ENCODE measurements around the gene SLC29A2. TPM values are rescaled to one million over a fixed set of nuclear protein-coding genes. Genes with fewer than 3 reads are reported as not detected.
"Not testable (repeated sequence)": the region's sequence is repeated elsewhere in the genome, so short reads cannot be mapped to it uniquely, and the experiment has no call there.

SLC29A2 gene
- total RNA-seq, 1 experiment from 2014 or later, result 25.5 TPM

DNA sequence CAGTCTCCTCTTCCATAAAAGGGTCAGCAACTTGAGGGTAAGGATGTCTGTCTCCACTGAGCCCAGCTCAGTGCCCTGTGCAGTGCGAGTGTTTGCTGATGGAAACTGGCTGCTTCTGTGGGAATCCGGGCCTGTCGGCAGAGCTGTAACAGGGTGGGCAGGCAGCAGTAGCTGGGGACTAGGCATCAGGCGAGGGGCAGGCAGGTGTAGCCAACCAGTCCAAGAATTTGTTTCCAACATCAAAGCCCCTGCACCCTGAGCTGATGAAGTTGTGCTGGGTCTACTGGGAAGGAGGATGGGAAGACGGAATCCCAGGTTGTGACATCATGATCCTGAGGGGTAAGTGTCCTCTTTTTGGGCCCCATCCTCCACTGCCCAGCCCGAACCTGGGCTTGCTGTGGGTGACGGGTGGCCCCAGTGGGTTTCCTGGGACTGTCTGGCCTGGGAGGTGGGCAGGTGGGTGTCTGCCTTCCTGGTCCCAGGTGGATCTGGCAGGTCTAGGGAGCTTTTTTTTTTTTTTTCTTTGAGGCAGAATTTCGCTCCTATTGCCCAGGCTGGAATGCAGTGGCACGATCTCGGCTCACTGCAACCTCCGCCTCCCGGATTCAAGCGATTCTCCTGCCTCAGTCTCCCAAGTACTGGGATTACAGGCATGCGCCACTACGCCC lies 11.0 kb downstream of the SLC29A2 start:
- ChIA-PET POLR2A (ENCODE audit: unreplicated experiment) (no interaction called here), CTCF (interaction anchor here (0.7 kb wide), 1 partner anchor 49 kb away, joined by 4 read pairs; no protein-coding TSS in a partner anchor)
- no peaks in the 10 kb centered on the region for H4K20me1 ChIP-seq (ENCODE audit: low read length)
- BruUV-seq (replicated peaks), result no TSS peak
- peaks cover 6% of the 10 kb centered on the region for H3F3A ChIP-seq (ENCODE audit: low read length, unreplicated experiment)
- H3K9ac ChIP-seq (ENCODE audit: low read length), result no peak overlapping the region
- no peaks in the 10 kb centered on the region for H3K9me3 ChIP-seq (ENCODE audit: low read length)
- H3K27me3 ChIP-seq (ENCODE audit: low read length), result no peaks in the 10 kb centered on the region
- H3K4me3 ChIP-seq (ENCODE audit: low read length), result no peak overlapping the region
- H3K4me1 ChIP-seq (ENCODE audit: insufficient read depth, low read length), result no peaks in the 10 kb centered on the region
- H3K27ac ChIP-seq (ENCODE audit: low read length), result no peak overlapping the region
- no peak overlapping the region for H3K4me2 ChIP-seq (ENCODE audit: low read length)
- TF ChIP-seq EZH2phosphoT487 (IDR thresholded peaks at IDR 0.05; ENCODE audit: borderline replicate concordance, low read length) (no peak), EZH2 (IDR thresholded peaks at IDR 0.05; ENCODE audit: low read length, unreplicated experiment) (no peak)
- TF ChIP-seq, protein P1, sequence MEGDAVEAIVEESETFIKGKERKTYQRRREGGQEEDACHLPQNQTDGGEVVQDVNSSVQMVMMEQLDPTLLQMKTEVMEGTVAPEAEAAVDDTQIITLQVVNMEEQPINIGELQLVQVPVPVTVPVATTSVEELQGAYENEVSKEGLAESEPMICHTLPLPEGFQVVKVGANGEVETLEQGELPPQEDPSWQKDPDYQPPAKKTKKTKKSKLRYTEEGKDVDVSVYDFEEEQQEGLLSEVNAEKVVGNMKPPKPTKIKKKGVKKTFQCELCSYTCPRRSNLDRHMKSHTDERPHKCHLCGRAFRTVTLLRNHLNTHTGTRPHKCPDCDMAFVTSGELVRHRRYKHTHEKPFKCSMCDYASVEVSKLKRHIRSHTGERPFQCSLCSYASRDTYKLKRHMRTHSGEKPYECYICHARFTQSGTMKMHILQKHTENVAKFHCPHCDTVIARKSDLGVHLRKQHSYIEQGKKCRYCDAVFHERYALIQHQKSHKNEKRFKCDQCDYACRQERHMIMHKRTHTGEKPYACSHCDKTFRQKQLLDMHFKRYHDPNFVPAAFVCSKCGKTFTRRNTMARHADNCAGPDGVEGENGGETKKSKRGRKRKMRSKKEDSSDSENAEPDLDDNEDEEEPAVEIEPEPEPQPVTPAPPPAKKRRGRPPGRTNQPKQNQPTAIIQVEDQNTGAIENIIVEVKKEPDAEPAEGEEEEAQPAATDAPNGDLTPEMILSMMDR (conservative IDR thresholded peaks at IDR 0.05; ENCODE audit: low read depth, low read length), result no peak
- no peak overlapping the region for H2AFZ ChIP-seq (ENCODE audit: low read length)
- H3K36me3 ChIP-seq (ENCODE audit: low read depth, low read length), result peaks cover 12% of the 10 kb centered on the region; the same call in 1 of the 2 replicates
- DNase-seq (no peak), ATAC-seq (no peak)
- no peaks in the 10 kb centered on the region for H3K9me2 ChIP-seq (replicated peaks; ENCODE audit: low read length)
- intact Hi-C loops (cut with micrococcal nuclease), result no loop called here
- H3K79me2 ChIP-seq (ENCODE audit: low read length), result no peaks in the 10 kb centered on the region

DNA sequence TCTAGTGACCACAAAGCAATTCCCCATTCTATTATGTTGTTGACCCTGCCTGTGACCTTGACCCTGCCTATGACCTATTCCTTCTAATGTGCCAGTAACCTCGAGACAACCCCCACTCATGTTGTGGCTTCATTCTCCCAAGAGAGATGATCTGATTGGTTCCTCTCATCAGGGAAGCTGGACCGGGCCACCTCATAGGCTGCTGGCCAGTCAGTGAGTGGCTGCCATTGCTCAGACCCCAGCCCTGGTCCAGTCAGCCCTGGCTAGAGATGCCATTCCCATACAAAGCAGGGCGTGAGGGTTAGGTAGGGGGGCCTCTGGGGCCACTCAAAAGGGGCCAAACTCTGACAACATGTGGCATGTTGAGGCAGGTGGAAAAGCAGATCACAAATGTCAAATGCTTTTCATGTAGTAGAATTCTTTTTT lies 11.9 kb downstream of the SLC29A2 start:
- TF ChIP-seq EZH2 (IDR thresholded peaks at IDR 0.05; ENCODE audit: low read length, unreplicated experiment) (no peak), EZH2phosphoT487 (IDR thresholded peaks at IDR 0.05; ENCODE audit: borderline replicate concordance, low read length) (no peak)
- TF ChIP-seq, protein P1 (conservative IDR thresholded peaks at IDR 0.05; ENCODE audit: low read depth, low read length), result no peak
- DNase-seq (no peak), ATAC-seq (no peak)
- no peaks in the 10 kb centered on the region for H3K27me3 ChIP-seq (ENCODE audit: low read length)
- intact Hi-C loops (cut with micrococcal nuclease), result no loop called here
- H3K9ac ChIP-seq (ENCODE audit: low read length), result no peak overlapping the region
- no peaks in the 10 kb centered on the region for H4K20me1 ChIP-seq (ENCODE audit: low read length)
- POLR2A ChIA-PET (ENCODE audit: unreplicated experiment), result no interaction called here
- H2AFZ ChIP-seq (ENCODE audit: low read length), result no peak overlapping the region
- no peak overlapping the region for H3K4me2 ChIP-seq (ENCODE audit: low read length)
- no peaks in the 10 kb centered on the region for H3K79me2 ChIP-seq (ENCODE audit: low read length)
- CTCF ChIA-PET, result no interaction called here
- H3F3A ChIP-seq (ENCODE audit: low read length, unreplicated experiment), result peaks cover 6% of the 10 kb centered on the region
- H3K4me1 ChIP-seq (ENCODE audit: insufficient read depth, low read length), result no peaks in the 10 kb centered on the region
- H3K4me3 ChIP-seq (ENCODE audit: low read length), result no peak overlapping the region
- H3K36me3 ChIP-seq (ENCODE audit: low read depth, low read length), result peaks cover 7% of the 10 kb centered on the region; the same call in 1 of the 2 replicates
- BruUV-seq (replicated peaks), result no TSS peak
- no peaks in the 10 kb centered on the region for H3K9me3 ChIP-seq (ENCODE audit: low read length)
- no peaks in the 10 kb centered on the region for H3K9me2 ChIP-seq (replicated peaks; ENCODE audit: low read length)
- no peak overlapping the region for H3K27ac ChIP-seq (ENCODE audit: low read length)

GRCh38 chr11:66350560-66351235 lies 20.9 kb downstream of the SLC29A2 start:
- not testable (repeated sequence) for ATAC-seq
- ChIA-PET CTCF (interaction anchor here (1.0 kb wide), 1 partner anchor 13 kb away, joined by 3 read pairs; no protein-coding TSS in a partner anchor), POLR2A (ENCODE audit: unreplicated experiment) (interaction anchor here (0.5 kb wide), 1 partner anchor 349 kb away, joined by 3 read pairs; the partner anchor contains the start of genes BANF1 and EIF1AD)

More at GRCh38 chr11:66350560-66351235, 20.9 kb downstream of the SLC29A2 start:
- H3K4me2 ChIP-seq (ENCODE audit: low read length); H3K27ac ChIP-seq (ENCODE audit: low read length); BruUV-seq (replicated peaks); H3K9me3 ChIP-seq (ENCODE audit: low read length); H3K27me3 ChIP-seq (ENCODE audit: low read length); H3K4me3 ChIP-seq (ENCODE audit: low read length); H2AFZ ChIP-seq (ENCODE audit: low read length); H4K20me1 ChIP-seq (ENCODE audit: low read length); H3K36me3 ChIP-seq (ENCODE audit: low read depth, low read length); H3K9me2 ChIP-seq (replicated peaks; ENCODE audit: low read length); H3K9ac ChIP-seq (ENCODE audit: low read length); intact Hi-C loops (cut with micrococcal nuclease); H3F3A ChIP-seq (ENCODE audit: low read length, unreplicated experiment); DNase-seq: not testable (repeated sequence)
- H3K4me1 ChIP-seq (ENCODE audit: insufficient read depth, low read length), result peaks cover 17% of the 10 kb centered on the region
- H3K79me2 ChIP-seq (ENCODE audit: low read length), result peaks cover 15% of the 10 kb centered on the region

Measured in PC-3 (cell line).